SK-N-SH (cell line): ENCODE measurements around the gene SRRM4. TPM values are rescaled to one million over a fixed set of nuclear protein-coding genes. Genes with fewer than 3 reads are reported as not detected.

Source experiments
- CTCF ChIA-PET: fragments of 300-600, 350-600 bp; formaldehyde crosslinking; extraction: SDS; loops from one replicate; lab custom pipeline; 2021; lab: Yijun Ruan, JAX
- POLR2A ChIA-PET: fragments of 350-600 bp; sonication (Branson Sonifier 250); formaldehyde crosslinking; extraction: SDS; loops from one replicate; lab custom pipeline; 2020; ENCODE audit warnings: antibody characterized with exemption, inconsistent platforms; lab: Yijun Ruan, JAX
- DNase-seq: peaks from one replicate; pipeline ENCODE4 v3.0.0; 2012
- H2AFZ ChIP-seq: fragments of 200-600 bp; sonication (generic); 2 replicates; pipeline ENCODE4 v1.8.1; 2016; ENCODE audit warnings: antibody characterized with exemption, mild to moderate bottlenecking, low read depth
- H3F3A ChIP-seq: fragments of 200-600 bp; sonication (generic); replicated peaks from 2 replicates; pipeline ENCODE3; 2016; ENCODE audit warnings: antibody characterized with exemption, mild to moderate bottlenecking; ENCODE audit not compliant: insufficient read depth
- H3K27ac ChIP-seq, 2 experiments: fragments of 200-500 bp in 1 of 2; fragments of 200-600 bp in 1 of 2; sonication (Bioruptor generic) in 1 of 2; sonication (generic), shearing (Covaris generic) in 1 of 2; 2 replicates each; pipeline versions ENCODE4 v1.5.1 to v1.6.1; 2014 to 2016; ENCODE audit warnings: low read depth in 2 of 2, inconsistent platforms in 1 of 2, low read length in 1 of 2, mild to moderate bottlenecking in 1 of 2, mixed read lengths in 1 of 2
- H3K27me3 ChIP-seq: fragments of 200-600 bp; sonication (generic), shearing (Covaris generic); 2 replicates; pipeline ENCODE4 v1.6.1; 2016; ENCODE audit warnings: mixed run types; ENCODE audit not compliant: insufficient read depth
- H3K36me3 ChIP-seq, 2 experiments: fragments of 200-500 bp in 1 of 2; fragments of 200-600 bp in 1 of 2; sonication (Bioruptor generic) in 1 of 2; sonication (generic) in 1 of 2; replicated peaks in 1 of 2; 2 replicates each; pipeline versions ENCODE3 to v1.5.1; 2014 to 2016; ENCODE audit warnings: low read length in 1 of 2, mild to moderate bottlenecking in 1 of 2; ENCODE audit not compliant: insufficient read depth in 2 of 2, control insufficient read depth in 1 of 2
- H3K4me1 ChIP-seq, 2 experiments: fragments of 200-500 bp in 1 of 2; fragments of 200-600 bp in 1 of 2; sonication (Bioruptor generic) in 1 of 2; sonication (generic), shearing (Covaris generic) in 1 of 2; 2 replicates each; pipeline versions ENCODE4 v1.5.1 to v1.6.1; 2014 to 2016; ENCODE audit warnings: low read depth in 1 of 2, low read length in 1 of 2, mixed run types in 1 of 2; ENCODE audit not compliant: insufficient read depth in 2 of 2, control insufficient read depth in 1 of 2
- H3K4me2 ChIP-seq: fragments of 200-600 bp; sonication (generic), shearing (Covaris generic); 2 replicates; pipeline ENCODE4 v1.6.1; 2017; ENCODE audit warnings: mixed run types
- H3K4me3 ChIP-seq, 2 experiments: fragments of 200-500 bp in 1 of 2; fragments of 200-600 bp in 1 of 2; sonication (Bioruptor generic) in 1 of 2; sonication (generic), shearing (Covaris generic) in 1 of 2; 2 replicates each; pipeline versions ENCODE4 v1.5.1 to v1.8.1; 2014 to 2016; ENCODE audit warnings: low read depth in 2 of 2, inconsistent platforms in 1 of 2, low read length in 1 of 2, mild to moderate bottlenecking in 1 of 2, mixed read lengths in 1 of 2, moderate library complexity in 1 of 2
- H3K79me2 ChIP-seq: fragments of 200-600 bp; sonication (generic); 2 replicates; pipeline ENCODE4 v1.8.1; 2017; ENCODE audit warnings: mild to moderate bottlenecking; ENCODE audit not compliant: insufficient read depth
- H3K9ac ChIP-seq: fragments of 200-600 bp; sonication (generic); 2 replicates; pipeline ENCODE4 v1.6.1; 2017; ENCODE audit warnings: mixed run types
- H3K9me2 ChIP-seq: fragments of 200-600 bp; sonication (generic); 2 replicates; pipeline ENCODE4 v1.6.1; 2017; ENCODE audit warnings: mixed run types
- H3K9me3 ChIP-seq: fragments of 200-600 bp; sonication (generic); 2 replicates; pipeline ENCODE4 v1.6.1; 2017; ENCODE audit warnings: mixed run types, mild to moderate bottlenecking, moderate library complexity
- H4K20me1 ChIP-seq: fragments of 200-600 bp; sonication (generic); 2 replicates; pipeline ENCODE4 v1.6.1; 2017; ENCODE audit warnings: mild to moderate bottlenecking, mixed run types; ENCODE audit not compliant: insufficient read depth
- EP300 ChIP-seq, 2 experiments: IDR thresholded peaks; 2 replicates each; pipeline versions ENCODE4 v1.4.0 to v1.6.1; 2012; ENCODE audit warnings: borderline replicate concordance in 1 of 2, low read depth in 1 of 2, low read length in 1 of 2
- FOSL2 ChIP-seq: IDR thresholded peaks from 2 replicates; pipeline ENCODE4 v1.4.0; 2012; ENCODE audit warnings: low read depth, mild to moderate bottlenecking, moderate library complexity, borderline replicate concordance
- FOXM1 ChIP-seq: IDR thresholded peaks from 2 replicates; pipeline ENCODE4 v1.4.0; 2012; ENCODE audit warnings: low read depth, mild to moderate bottlenecking
- MAX ChIP-seq: IDR thresholded peaks from 2 replicates; pipeline ENCODE4 v1.4.0; 2012; ENCODE audit warnings: low read depth
- NFIC ChIP-seq: IDR thresholded peaks from 2 replicates; pipeline ENCODE4 v1.4.0; 2012; ENCODE audit warnings: borderline replicate concordance
- REST ChIP-seq: IDR thresholded peaks from 2 replicates; pipeline ENCODE4 v1.6.1; 2012; ENCODE audit warnings: mild to moderate bottlenecking, low read depth, low read length, moderate library complexity
- RXRA ChIP-seq: IDR thresholded peaks from 2 replicates; pipeline ENCODE4 v1.4.0; 2012; ENCODE audit warnings: low read depth, mild to moderate bottlenecking, borderline replicate concordance
- SIN3A ChIP-seq: IDR thresholded peaks from 2 replicates; pipeline ENCODE4 v1.6.1; 2012; ENCODE audit warnings: low read depth, mild to moderate bottlenecking, low read length, moderate library complexity, borderline replicate concordance
- USF2 ChIP-seq: fragments of 150-350 bp; IDR thresholded peaks from 2 replicates; pipeline ENCODE4 v1.6.1; 2017; ENCODE audit warnings: antibody characterized with exemption, low read length, low read depth, borderline replicate concordance
- ZBTB33 ChIP-seq: IDR thresholded peaks from 2 replicates; pipeline ENCODE4 v1.4.0; 2012; ENCODE audit warnings: low read depth, borderline replicate concordance
- WGBS: methylation state at CpG from one replicate; pipeline ENCODE4 v1.1.6; 2017; ENCODE audit warnings: low lambda C conversion rate; 5-methylcytosine and 5-hydroxymethylcytosine counted together
- polyA plus RNA-seq, 3 experiments: library from polyadenylated mRNA; depleted of rRNA; stranded (reverse); fragments of >200 nt; gene quantifications; 2 replicates each; pipeline ENCODE4 v1.2.3, GENCODE V29; 2012

Gene SRRM4
- polyA plus RNA-seq, 1 of the 3 experiments (the other 2 are of a cell fraction): 0.03 TPM

GRCh38 chr12:119079530-119079929 is 98.2 kb downstream of the SRRM4 start:
- CTCF ChIA-PET: interaction anchor here (0.6 to 5.5 kb wide), 2 partner anchors 133 to 333 kb away, joined by 3 to 24 read pairs; no protein-coding TSS in a partner anchor
- Histone ChIP-seq H3K36me3 (no peaks in the 10 kb centered on the region), H3K27me3 (no peaks in the 10 kb centered on the region), H3F3A (no peaks in the 10 kb centered on the region), H3K79me2 (no peaks in the 10 kb centered on the region), H2AFZ (no peak overlapping the region), H3K9me2 (no peaks in the 10 kb centered on the region), H3K9ac (no peak overlapping the region), H3K4me2 (no peak overlapping the region), H3K4me3 (no peak overlapping the region), H3K27ac (no peak overlapping the region), H3K4me1 (peaks cover 0 to 43% of the 10 kb centered on the region in 2 experiments; a peak in 2 of 4 replicates), H3K9me3 (no peaks in the 10 kb centered on the region), H4K20me1 (no peaks in the 10 kb centered on the region)
- WGBS: 45% methylated on average over 8 of the region's 8 CpGs
- no peak for DNase-seq
- POLR2A ChIA-PET: no interaction called here
- TF ChIP-seq REST: no peak
- TF ChIP-seq NFIC: no peak
- no peak for TF ChIP-seq ZBTB33
- no peak for TF ChIP-seq FOXM1

GRCh38 chr12:119082016-119082415 is 100.7 kb downstream of the SRRM4 start:
- Histone ChIP-seq H3K9ac (no peak overlapping the region), H4K20me1 (no peaks in the 10 kb centered on the region), H3F3A (no peaks in the 10 kb centered on the region), H3K9me2 (no peaks in the 10 kb centered on the region), H2AFZ (no peak overlapping the region), H3K36me3 (no peaks in the 10 kb centered on the region), H3K4me3 (no peak overlapping the region), H3K4me2 (no peak overlapping the region), H3K9me3 (no peaks in the 10 kb centered on the region), H3K4me1 (peaks cover 0 to 50% of the 10 kb centered on the region in 2 experiments; a peak in 2 of 4 replicates), H3K27ac (peak overlapping the region in 1 of 2 experiments; percentile 88; a peak in 2 of 4 replicates), H3K79me2 (no peaks in the 10 kb centered on the region), H3K27me3 (no peaks in the 10 kb centered on the region)
- POLR2A ChIA-PET: interaction anchor here (2.9 kb wide), 1 partner anchor 9 kb away, joined by 17 read pairs; no protein-coding TSS in a partner anchor
- CTCF ChIA-PET: interaction anchor here (3.9 to 5.5 kb wide), 2 partner anchors 13 to 331 kb away, joined by 14 to 24 read pairs; no protein-coding TSS in a partner anchor
- no peak for TF ChIP-seq USF2
- no peak for TF ChIP-seq RXRA
- TF ChIP-seq SIN3A: no peak
- no peak for TF ChIP-seq MAX
- no peak for TF ChIP-seq EP300 (IDR thresholded peaks at IDR 0.05; ENCODE audit: borderline replicate concordance in 1 of 2, low read depth in 1 of 2, low read length in 1 of 2)
- TF ChIP-seq REST: no peak
- TF ChIP-seq FOSL2: no peak
- no peak for DNase-seq
- WGBS: 17% methylated on average over 7 of the region's 7 CpGs
